ENCODE measurements around the gene PI4KA.
"Not testable (repeated sequence)": the region's sequence is repeated elsewhere in the genome, so short reads cannot be mapped to it uniquely, and the experiment has no call there.

Gene PI4KA

GRCh38 chr22:20662524-20663036 is 196.0 kb downstream of the PI4KA start:
- DNase-seq, result not testable (repeated sequence)

DNA sequence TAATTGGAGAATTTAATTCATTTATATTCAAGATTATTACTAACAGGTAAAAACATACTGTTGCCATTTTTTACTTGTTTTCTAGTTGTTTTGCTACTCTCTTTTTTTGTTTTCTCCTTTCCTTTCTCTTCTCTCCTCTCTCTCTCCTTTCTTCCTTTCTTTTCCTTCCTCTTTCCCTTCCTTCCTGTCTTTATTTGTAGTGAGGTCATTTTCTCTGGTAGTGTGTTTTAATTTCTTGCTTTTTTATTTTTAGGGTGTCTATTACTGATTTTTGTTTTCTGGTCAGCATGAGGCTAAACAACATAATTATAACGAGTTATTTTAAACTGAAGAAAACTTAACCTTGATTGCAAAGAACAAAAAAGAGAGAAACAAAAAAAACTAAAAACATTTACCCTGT is 197.1 kb downstream of the PI4KA start:
- DNase-seq, result no peak

DNA sequence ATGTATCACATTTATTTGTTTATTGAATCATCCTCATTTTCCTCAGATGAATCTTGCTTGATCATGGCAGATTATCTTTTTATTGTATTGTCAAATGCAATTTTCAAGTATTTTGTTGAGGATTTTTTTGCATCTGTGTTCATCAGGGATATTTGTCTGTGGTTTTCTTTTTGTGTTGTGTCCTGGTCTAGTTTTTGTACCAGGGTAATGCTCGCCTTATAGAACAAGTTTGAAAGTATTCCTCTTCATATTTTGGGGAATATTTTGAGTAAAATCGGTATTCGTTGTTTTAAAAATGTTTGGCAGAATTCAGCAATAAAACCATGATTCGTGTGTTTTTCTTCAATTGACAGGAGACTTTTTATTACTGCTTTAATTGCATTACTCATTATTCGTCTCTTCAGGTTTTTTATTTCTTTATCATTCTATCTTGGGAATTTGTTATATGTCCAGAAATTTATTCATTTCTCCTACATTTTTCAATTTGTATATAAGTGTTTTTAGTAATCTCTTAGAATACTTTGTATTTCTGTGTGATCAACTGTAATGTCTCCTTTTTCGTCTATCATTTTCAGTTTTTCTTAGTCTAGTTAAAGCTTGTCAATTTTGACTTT is 198.1 kb downstream of the PI4KA start:
- DNase-seq, result no peak

DNA sequence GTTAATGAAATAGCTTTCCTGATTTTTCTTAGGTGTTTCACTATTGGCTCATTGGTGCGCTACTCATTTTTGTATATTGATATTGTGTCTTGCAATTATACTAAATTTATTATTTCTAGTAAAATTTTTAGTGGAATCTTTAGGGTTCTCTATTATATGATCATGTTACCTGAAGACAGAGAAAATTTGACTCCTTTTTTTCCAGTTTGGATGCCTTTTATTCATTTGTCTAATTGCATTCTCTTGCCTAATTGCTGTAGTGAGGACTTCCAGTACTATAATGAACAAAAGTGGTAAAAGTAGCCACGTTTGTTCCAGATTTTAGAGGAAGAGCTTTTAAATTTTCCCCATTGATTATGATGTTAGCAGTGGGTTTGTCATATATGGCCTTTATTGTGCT is 198.7 kb downstream of the PI4KA start:
- DNase-seq, result no peak

DNA sequence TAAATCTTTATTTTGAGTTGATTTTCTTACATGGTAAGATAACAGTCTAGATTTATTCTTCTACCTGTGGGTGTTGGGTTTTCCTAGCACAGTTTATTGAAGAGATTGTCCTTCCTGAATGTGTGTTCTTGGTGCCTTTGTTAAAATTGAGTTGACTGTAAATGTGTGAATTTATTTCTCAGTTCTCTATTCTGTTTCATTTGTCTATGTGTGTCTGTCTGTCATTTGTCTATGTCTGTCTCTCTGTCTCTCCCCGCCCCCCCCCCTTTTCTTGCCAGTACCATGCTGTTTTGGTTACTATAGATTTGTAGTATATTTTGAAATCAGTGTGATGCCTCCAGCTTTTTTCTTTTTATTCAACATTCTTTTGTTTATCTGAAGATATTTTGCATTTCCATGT is 199.4 kb downstream of the PI4KA start:
- DNase-seq, result no peak

- no peak for DNase-seq
Measured at GRCh38 chr22:20658433-20659222, 200.0 kb downstream of the PI4KA start.

GRCh38 chr22:20657963-20658362 is 200.6 kb downstream of the PI4KA start:
- no peak for DNase-seq

Measured in NCI-H345 (cell line).